SK-N-SH treated with all-trans-retinoic acid at 6 μM for 48 hours (cell line): Measurements from ENCODE around the gene CSF3R.

ENCODE experiments used
- ATAC-seq: fragments of 200-7000 bp; cut with Tn5 transposase; 3 replicates; pipeline ENCODE4 v1.9.1; 2020; ENCODE audit warnings: mild to moderate bottlenecking, moderate library complexity
- ARNTL ChIP-seq: fragments of 450-650 bp; formaldehyde crosslinking; IDR thresholded peaks from 2 replicates; pipeline ENCODE4 v1.5.0; 2020; ENCODE audit warnings: low read depth, mild to moderate bottlenecking, moderate library complexity, borderline replicate concordance
- BACH2 ChIP-seq: fragments of 250-450 bp; sonication (Bioruptor Pico); IDR thresholded peaks from 2 replicates; pipeline ENCODE4 v1.9.0; 2021; ENCODE audit warnings: mild to moderate bottlenecking, borderline replicate concordance
- CREB5 ChIP-seq: fragments of 250-450 bp; sonication (Bioruptor Pico); IDR thresholded peaks from 2 replicates; pipeline ENCODE4 v1.5.1; 2020; ENCODE audit warnings: low read depth, mild to moderate bottlenecking, moderate library complexity
- CSDC2 ChIP-seq: fragments of 250-450 bp; sonication (Bioruptor Pico); IDR thresholded peaks from 2 replicates; pipeline ENCODE4 v1.5.0; 2020; ENCODE audit warnings: mild to moderate bottlenecking, moderate library complexity
- ESRRG ChIP-seq: fragments of 250-450 bp; sonication (Bioruptor Pico); IDR thresholded peaks from 2 replicates; pipeline ENCODE4 v1.6.1; 2021; ENCODE audit warnings: mild to moderate bottlenecking
- GLIS3 ChIP-seq: fragments of 250-450 bp; sonication (Bioruptor Pico); IDR thresholded peaks from 2 replicates; pipeline ENCODE4 v1.5.0; 2020; ENCODE audit warnings: mild to moderate bottlenecking, moderate library complexity
- OSR1 ChIP-seq: fragments of 250-450 bp; sonication (Bioruptor Pico); IDR thresholded peaks from 2 replicates; pipeline ENCODE4 v1.8.0; 2022; ENCODE audit warnings: moderate library complexity, mild to moderate bottlenecking, inconsistent platforms
- PATZ1 ChIP-seq: fragments of 250-450 bp; sonication (Bioruptor Pico); IDR thresholded peaks from 2 replicates; pipeline ENCODE4 v1.8.0; 2020; ENCODE audit warnings: mild to moderate bottlenecking, moderate library complexity, borderline replicate concordance
- POU6F1 ChIP-seq: fragments of 250-450 bp; sonication (Bioruptor Pico); IDR thresholded peaks from 2 replicates; pipeline ENCODE4 v1.8.0; 2021; ENCODE audit warnings: low read depth, mild to moderate bottlenecking, moderate library complexity, borderline replicate concordance
- PPARA ChIP-seq: fragments of 250-450 bp; sonication (Bioruptor Pico); IDR thresholded peaks from 2 replicates; pipeline ENCODE4 v1.5.0; 2020; ENCODE audit warnings: mild to moderate bottlenecking, borderline replicate concordance
- RARB ChIP-seq: fragments of 250-450 bp; sonication (Bioruptor Pico); IDR thresholded peaks from 2 replicates; pipeline ENCODE4 v1.8.0; 2021; ENCODE audit warnings: mild to moderate bottlenecking, moderate library complexity
- SNAI2 ChIP-seq: fragments of 250-450 bp; sonication (Bioruptor Pico); IDR thresholded peaks from 2 replicates; pipeline ENCODE4 v1.5.0; 2020; ENCODE audit warnings: mild to moderate bottlenecking, moderate library complexity
- TCF4 ChIP-seq: fragments of 250-450 bp; sonication (Bioruptor Pico); IDR thresholded peaks from 2 replicates; pipeline ENCODE4 v1.8.0; 2021; ENCODE audit warnings: mild to moderate bottlenecking, moderate library complexity, borderline replicate concordance
- ZC3H10 ChIP-seq: fragments of 250-450 bp; sonication (Bioruptor Pico); IDR thresholded peaks from 2 replicates; pipeline ENCODE4 v1.5.1; 2021; ENCODE audit warnings: mild to moderate bottlenecking, moderate library complexity
- ZFP3 ChIP-seq: fragments of 250-450 bp; sonication (Bioruptor Pico); IDR thresholded peaks from 2 replicates; pipeline ENCODE4 v1.5.0; 2020; ENCODE audit warnings: mild to moderate bottlenecking, moderate library complexity
- ZFP30 ChIP-seq: fragments of 450-650 bp; formaldehyde crosslinking; IDR thresholded peaks from 2 replicates; pipeline ENCODE4 v1.5.0; 2022; ENCODE audit warnings: mild to moderate bottlenecking, moderate library complexity
- ZNF565 ChIP-seq: fragments of 450-650 bp; formaldehyde crosslinking; conservative IDR thresholded peaks from 2 replicates; pipeline ENCODE4 v1.5.0; 2020; ENCODE audit warnings: low read depth, mild to moderate bottlenecking, moderate library complexity
- ZNF70 ChIP-seq: fragments of 450-650 bp; formaldehyde crosslinking; IDR thresholded peaks from 2 replicates; pipeline ENCODE4 v1.5.0; 2020; ENCODE audit warnings: mild to moderate bottlenecking, moderate library complexity
- ZNF8 ChIP-seq: fragments of 450-650 bp; formaldehyde crosslinking; IDR thresholded peaks from 2 replicates; pipeline ENCODE4 v1.5.0; 2020; ENCODE audit warnings: mild to moderate bottlenecking, moderate library complexity
- TF ChIP-seq, protein P1 (sequence below): fragments of 250-450 bp; sonication (Bioruptor Pico); IDR thresholded peaks from 2 replicates; pipeline ENCODE4 v1.5.1; 2021; ENCODE audit warnings: mild to moderate bottlenecking, moderate library complexity
- TF ChIP-seq, protein P2 (sequence below): fragments of 250-450 bp; sonication (Bioruptor Pico); IDR thresholded peaks from 2 replicates; pipeline ENCODE4 v1.5.0; 2020; ENCODE audit warnings: mild to moderate bottlenecking, moderate library complexity

CSF3R gene

DNA sequence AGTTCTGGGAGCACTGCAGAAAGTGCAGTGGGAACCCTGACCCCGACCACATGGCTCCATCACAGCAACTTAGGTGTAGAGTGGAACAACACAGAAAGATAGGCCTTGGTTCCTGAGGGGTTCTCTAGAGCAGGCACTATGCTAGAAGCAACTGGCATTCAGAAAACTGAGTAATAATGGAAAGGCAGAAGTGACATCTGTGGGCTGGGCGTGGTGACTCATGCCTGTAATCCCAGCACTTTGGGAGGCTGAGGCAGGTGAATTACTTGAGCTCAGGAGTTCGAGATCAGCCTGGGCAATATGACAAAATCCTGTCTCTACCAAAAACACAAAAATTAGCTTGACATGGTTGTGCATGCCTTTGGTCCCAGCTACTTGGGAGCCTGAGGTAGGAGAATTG, 23.8 kb downstream of the CSF3R start:
- no peak for TF ChIP-seq ZFP30 (CRISPR knock-in tag)
- TF ChIP-seq ZNF565 (CRISPR knock-in tag), result no peak
- TF ChIP-seq, protein P1, sequence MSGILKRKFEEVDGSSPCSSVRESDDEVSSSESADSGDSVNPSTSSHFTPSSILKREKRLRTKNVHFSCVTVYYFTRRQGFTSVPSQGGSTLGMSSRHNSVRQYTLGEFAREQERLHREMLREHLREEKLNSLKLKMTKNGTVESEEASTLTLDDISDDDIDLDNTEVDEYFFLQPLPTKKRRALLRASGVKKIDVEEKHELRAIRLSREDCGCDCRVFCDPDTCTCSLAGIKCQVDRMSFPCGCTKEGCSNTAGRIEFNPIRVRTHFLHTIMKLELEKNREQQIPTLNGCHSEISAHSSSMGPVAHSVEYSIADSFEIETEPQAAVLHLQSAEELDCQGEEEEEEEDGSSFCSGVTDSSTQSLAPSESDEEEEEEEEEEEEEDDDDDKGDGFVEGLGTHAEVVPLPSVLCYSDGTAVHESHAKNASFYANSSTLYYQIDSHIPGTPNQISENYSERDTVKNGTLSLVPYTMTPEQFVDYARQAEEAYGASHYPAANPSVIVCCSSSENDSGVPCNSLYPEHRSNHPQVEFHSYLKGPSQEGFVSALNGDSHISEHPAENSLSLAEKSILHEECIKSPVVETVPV (CRISPR knock-in tag), result no peak
- TF ChIP-seq GLIS3 (CRISPR knock-in tag), result no peak
- no peak for TF ChIP-seq RARB (CRISPR knock-in tag)
- TF ChIP-seq ESRRG, result no peak
- TF ChIP-seq ZFP3, result no peak
- ATAC-seq, result no peak

GRCh38 chr1:36457691-36458090, 25.0 kb downstream of the CSF3R start:
- no peak for TF ChIP-seq ESRRG
- no peak for TF ChIP-seq POU6F1 (CRISPR knock-in tag)
- no peak for TF ChIP-seq PPARA (CRISPR knock-in tag)
- TF ChIP-seq ZNF70 (CRISPR knock-in tag), result no peak
- TF ChIP-seq SNAI2 (CRISPR knock-in tag), result no peak
- no peak for TF ChIP-seq OSR1
- TF ChIP-seq PATZ1, result no peak
- TF ChIP-seq CSDC2 (CRISPR knock-in tag), result no peak
- TF ChIP-seq BACH2 (CRISPR knock-in tag), result no peak
- no peak for TF ChIP-seq ZNF565 (CRISPR knock-in tag)
- no peak for TF ChIP-seq CREB5 (CRISPR knock-in tag)
- no peak for TF ChIP-seq ARNTL
- TF ChIP-seq ZC3H10, result no peak
- TF ChIP-seq GLIS3 (CRISPR knock-in tag), result no peak
- no peak for TF ChIP-seq ZNF8 (CRISPR knock-in tag)
- ATAC-seq, result no peak

DNA sequence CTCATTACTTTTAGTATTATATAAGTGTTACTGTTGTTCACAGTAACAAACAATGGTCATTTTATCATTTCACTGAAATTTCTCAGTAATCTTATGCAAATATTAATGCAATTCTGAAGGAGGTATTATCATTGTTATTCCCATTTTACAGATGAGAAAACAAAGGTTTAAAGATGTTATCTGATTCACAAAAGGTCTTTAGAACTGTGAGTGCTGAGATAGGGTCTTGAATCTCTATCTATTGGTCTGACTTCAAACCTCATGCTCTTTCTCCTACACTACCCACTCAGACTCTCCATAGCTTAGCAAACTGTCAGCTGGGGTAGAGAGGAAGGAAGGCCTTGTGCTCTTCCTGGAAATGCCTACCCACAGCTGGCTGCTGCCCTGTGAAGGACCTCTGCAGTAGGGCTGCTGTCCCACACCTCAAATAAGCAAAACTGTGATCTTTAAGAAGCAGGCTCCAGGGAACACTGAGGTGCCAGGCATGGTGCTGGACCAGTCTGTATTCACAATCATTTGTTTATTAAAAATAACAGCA, 26.3 kb downstream of the CSF3R start:
- TF ChIP-seq PPARA (CRISPR knock-in tag), result no peak
- no peak for TF ChIP-seq TCF4 (CRISPR knock-in tag)
- no peak for TF ChIP-seq ZC3H10
- TF ChIP-seq CREB5 (CRISPR knock-in tag), result no peak
- TF ChIP-seq BACH2 (CRISPR knock-in tag), result no peak

GRCh38 chr1:36455386-36455785, 27.3 kb downstream of the CSF3R start:
- no peak for ATAC-seq
- TF ChIP-seq SNAI2 (CRISPR knock-in tag) (no peak), ARNTL (no peak), GLIS3 (CRISPR knock-in tag) (no peak), ZFP30 (CRISPR knock-in tag) (no peak), PPARA (CRISPR knock-in tag) (no peak), RARB (CRISPR knock-in tag) (no peak), ZFP3 (no peak), BACH2 (CRISPR knock-in tag) (no peak), ESRRG (no peak), POU6F1 (CRISPR knock-in tag) (no peak), CSDC2 (CRISPR knock-in tag) (no peak), CREB5 (CRISPR knock-in tag) (no peak), TCF4 (CRISPR knock-in tag) (no peak), ZC3H10 (no peak), ZNF565 (CRISPR knock-in tag) (no peak)
- TF ChIP-seq, protein P2, sequence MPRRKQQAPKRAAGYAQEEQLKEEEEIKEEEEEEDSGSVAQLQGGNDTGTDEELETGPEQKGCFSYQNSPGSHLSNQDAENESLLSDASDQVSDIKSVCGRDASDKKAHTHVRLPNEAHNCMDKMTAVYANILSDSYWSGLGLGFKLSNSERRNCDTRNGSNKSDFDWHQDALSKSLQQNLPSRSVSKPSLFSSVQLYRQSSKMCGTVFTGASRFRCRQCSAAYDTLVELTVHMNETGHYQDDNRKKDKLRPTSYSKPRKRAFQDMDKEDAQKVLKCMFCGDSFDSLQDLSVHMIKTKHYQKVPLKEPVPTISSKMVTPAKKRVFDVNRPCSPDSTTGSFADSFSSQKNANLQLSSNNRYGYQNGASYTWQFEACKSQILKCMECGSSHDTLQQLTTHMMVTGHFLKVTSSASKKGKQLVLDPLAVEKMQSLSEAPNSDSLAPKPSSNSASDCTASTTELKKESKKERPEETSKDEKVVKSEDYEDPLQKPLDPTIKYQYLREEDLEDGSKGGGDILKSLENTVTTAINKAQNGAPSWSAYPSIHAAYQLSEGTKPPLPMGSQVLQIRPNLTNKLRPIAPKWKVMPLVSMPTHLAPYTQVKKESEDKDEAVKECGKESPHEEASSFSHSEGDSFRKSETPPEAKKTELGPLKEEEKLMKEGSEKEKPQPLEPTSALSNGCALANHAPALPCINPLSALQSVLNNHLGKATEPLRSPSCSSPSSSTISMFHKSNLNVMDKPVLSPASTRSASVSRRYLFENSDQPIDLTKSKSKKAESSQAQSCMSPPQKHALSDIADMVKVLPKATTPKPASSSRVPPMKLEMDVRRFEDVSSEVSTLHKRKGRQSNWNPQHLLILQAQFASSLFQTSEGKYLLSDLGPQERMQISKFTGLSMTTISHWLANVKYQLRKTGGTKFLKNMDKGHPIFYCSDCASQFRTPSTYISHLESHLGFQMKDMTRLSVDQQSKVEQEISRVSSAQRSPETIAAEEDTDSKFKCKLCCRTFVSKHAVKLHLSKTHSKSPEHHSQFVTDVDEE (CRISPR knock-in tag), result no peak

More for the DNA sequence above, 26.3 kb downstream of the CSF3R start:
- no peak for ATAC-seq
